HepG2 (cell line): ENCODE data around the gene LITAF. TPM values are rescaled to one million over a fixed set of nuclear protein-coding genes. Genes with fewer than 3 reads are reported as not detected.

Experiments
- AHR ChIP-seq: IDR thresholded peaks from 2 replicates; pipeline ENCODE4 v1.6.1; 2018; ENCODE audit warnings: missing genetic modification reagents, missing compliant biosample characterization
- SRY ChIP-seq: sonication (generic); formaldehyde crosslinking; IDR thresholded peaks from 2 replicates; pipeline ENCODE4 v1.8.0; 2022; ENCODE audit warnings: mild to moderate bottlenecking, missing genetic modification reagents
- TRIM24 ChIP-seq: sonication (generic); formaldehyde crosslinking; IDR thresholded peaks from 2 replicates; pipeline ENCODE4 v1.8.0; 2022; ENCODE audit warnings: mild to moderate bottlenecking, missing genetic modification reagents
- ZNF331 ChIP-seq: sonication (generic); formaldehyde crosslinking; IDR thresholded peaks from 2 replicates; pipeline ENCODE4 v1.4.0; 2020; ENCODE audit warnings: missing genetic modification reagents
- ZNF343 ChIP-seq: sonication (generic); formaldehyde crosslinking; IDR thresholded peaks from 2 replicates; pipeline ENCODE4 v1.4.0; 2020; ENCODE audit warnings: mild to moderate bottlenecking, missing genetic modification reagents
- ZNF451 ChIP-seq: sonication (generic); formaldehyde crosslinking; IDR thresholded peaks from 2 replicates; pipeline ENCODE4 v1.5.0; 2020; ENCODE audit warnings: mild to moderate bottlenecking, missing genetic modification reagents
- ZNF547 ChIP-seq: sonication (generic); formaldehyde crosslinking; IDR thresholded peaks from 2 replicates; pipeline ENCODE4 v1.5.1; 2020; ENCODE audit warnings: mild to moderate bottlenecking, missing genetic modification reagents
- ZNF83 ChIP-seq: sonication (generic); formaldehyde crosslinking; IDR thresholded peaks from 2 replicates; pipeline ENCODE4 v1.4.0; 2020; ENCODE audit warnings: missing genetic modification reagents, mild to moderate bottlenecking, borderline replicate concordance
- polyA plus RNA-seq, 8 experiments: library from polyadenylated mRNA; depleted of rRNA in 3 of 8; stranded (reverse) in 7 of 8; unstranded in 1 of 8; fragments of >200 nt; fragmentation: Illumina TruSeq in 4 of 8; extraction: Trizol in 4 of 8; gene quantifications; 2 replicates each; pipeline versions ENCODE4 v1.2.1 to v1.2.3, GENCODE V29; 2011 to 2016; ENCODE audit warnings: low read depth in 4 of 8, missing spikeins in 1 of 8, mixed read lengths in 1 of 8; ENCODE audit not compliant: insufficient read depth in 1 of 8
- total RNA-seq, 5 experiments: library from RNA; depleted of rRNA; stranded (reverse); fragments of >200 nt; fragmentation: Illumina TruSeq; extraction: Trizol; gene quantifications; 2 replicates each; pipeline ENCODE4 v1.2.3, GENCODE V29; 2016; ENCODE audit warnings: low read depth in 1 of 5
- TF ChIP-seq, protein P1 (sequence below), 2 experiments: sonication (generic) in 1 of 2; formaldehyde crosslinking in 1 of 2; IDR thresholded peaks; 2 replicates each; pipeline versions ENCODE4 v1.6.1 to v1.9.0; 2014 to 2022; ENCODE audit warnings: antibody characterized with exemption in 1 of 2, borderline replicate concordance in 1 of 2, inconsistent platforms in 1 of 2, low read depth in 1 of 2, missing genetic modification reagents in 1 of 2
- TF ChIP-seq, protein P2 (sequence below): sonication (generic); formaldehyde crosslinking; IDR thresholded peaks from 2 replicates; pipeline ENCODE4 v1.9.0; 2021; ENCODE audit warnings: missing genetic modification reagents, mild to moderate bottlenecking, borderline replicate concordance
- TF ChIP-seq, protein P3 (sequence below): IDR thresholded peaks from 2 replicates; pipeline ENCODE4 v1.6.1; 2018; ENCODE audit warnings: missing genetic modification reagents, mild to moderate bottlenecking, missing compliant biosample characterization
- TF ChIP-seq, protein P4 (sequence below): sonication (generic); formaldehyde crosslinking; IDR thresholded peaks from 2 replicates; pipeline ENCODE4 v1.9.0; 2022; ENCODE audit warnings: missing genetic modification reagents, mild to moderate bottlenecking, borderline replicate concordance
- TF ChIP-seq, protein P5 (sequence below): fragments of 450-650 bp; IDR thresholded peaks from 2 replicates; pipeline ENCODE4 v1.6.1; 2017
- TF ChIP-seq, protein P6 (sequence below): sonication (generic); formaldehyde crosslinking; conservative IDR thresholded peaks from 2 replicates; pipeline ENCODE4 v1.4.0; 2020; ENCODE audit warnings: missing genetic modification reagents

The LITAF gene
- total and polyA plus RNA-seq, 2 of the 13 experiments (the other 11 are each of a cell fraction or from before 2014, with no cell fraction given), result 80.1 to 141 TPM

DNA sequence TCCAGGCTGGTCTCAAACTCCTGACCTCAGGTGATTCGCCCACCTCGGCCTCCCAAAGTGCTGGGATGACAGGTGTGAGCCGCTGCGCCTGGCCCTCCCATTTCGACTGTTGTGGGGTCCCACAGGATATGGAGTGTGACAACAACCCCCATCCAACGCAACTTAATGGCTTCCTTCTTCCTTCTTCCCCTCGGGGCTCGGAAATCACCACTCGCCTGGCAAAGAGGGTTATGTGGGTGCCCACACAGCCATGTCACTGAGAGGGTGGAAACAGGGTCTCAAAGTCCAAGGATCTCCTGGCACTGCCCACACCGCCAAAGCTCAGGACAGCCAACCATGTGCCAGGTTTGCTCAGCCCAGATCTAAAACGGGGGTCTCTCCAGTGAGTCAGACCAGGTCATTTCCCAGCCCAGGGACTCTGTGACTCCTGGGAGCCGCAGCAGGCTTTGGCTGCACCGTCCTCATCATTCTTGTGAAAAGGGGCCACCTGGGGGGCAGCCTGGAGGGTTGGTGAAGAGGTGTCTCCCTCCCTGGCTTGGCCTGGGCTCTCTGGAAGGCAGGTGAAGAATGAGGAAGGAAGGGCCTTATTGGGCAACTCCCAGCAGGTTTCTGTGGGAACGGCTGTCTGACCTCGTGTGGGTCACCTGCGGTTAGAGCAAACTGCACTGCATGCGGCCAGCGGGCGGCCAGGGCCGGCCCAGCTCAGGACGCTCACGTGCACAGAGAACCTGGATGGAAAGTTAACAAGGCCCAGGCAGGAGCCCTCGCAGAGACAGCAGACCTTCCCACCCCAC is 25.3 kb upstream of the LITAF start (continued):
- TF ChIP-seq ZNF83 (CRISPR knock-in tag) (peak; percentile 69; the same call in 1 of the 2 replicates), ZNF547 (CRISPR knock-in tag) (peak; percentile 86; the same call in 1 of the 2 replicates), ZNF343 (CRISPR knock-in tag) (peak; percentile 95), ZNF331 (CRISPR knock-in tag) (peak; percentile 97), AHR (peak; percentile 96), TRIM24 (no peak), ZNF451 (peak; percentile 96), SRY (CRISPR knock-in tag) (peak; percentile 98)
- TF ChIP-seq, protein P1, sequence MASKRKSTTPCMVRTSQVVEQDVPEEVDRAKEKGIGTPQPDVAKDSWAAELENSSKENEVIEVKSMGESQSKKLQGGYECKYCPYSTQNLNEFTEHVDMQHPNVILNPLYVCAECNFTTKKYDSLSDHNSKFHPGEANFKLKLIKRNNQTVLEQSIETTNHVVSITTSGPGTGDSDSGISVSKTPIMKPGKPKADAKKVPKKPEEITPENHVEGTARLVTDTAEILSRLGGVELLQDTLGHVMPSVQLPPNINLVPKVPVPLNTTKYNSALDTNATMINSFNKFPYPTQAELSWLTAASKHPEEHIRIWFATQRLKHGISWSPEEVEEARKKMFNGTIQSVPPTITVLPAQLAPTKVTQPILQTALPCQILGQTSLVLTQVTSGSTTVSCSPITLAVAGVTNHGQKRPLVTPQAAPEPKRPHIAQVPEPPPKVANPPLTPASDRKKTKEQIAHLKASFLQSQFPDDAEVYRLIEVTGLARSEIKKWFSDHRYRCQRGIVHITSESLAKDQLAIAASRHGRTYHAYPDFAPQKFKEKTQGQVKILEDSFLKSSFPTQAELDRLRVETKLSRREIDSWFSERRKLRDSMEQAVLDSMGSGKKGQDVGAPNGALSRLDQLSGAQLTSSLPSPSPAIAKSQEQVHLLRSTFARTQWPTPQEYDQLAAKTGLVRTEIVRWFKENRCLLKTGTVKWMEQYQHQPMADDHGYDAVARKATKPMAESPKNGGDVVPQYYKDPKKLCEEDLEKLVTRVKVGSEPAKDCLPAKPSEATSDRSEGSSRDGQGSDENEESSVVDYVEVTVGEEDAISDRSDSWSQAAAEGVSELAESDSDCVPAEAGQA (IDR thresholded peaks at IDR 0.05; ENCODE audit: low read depth), result no peak
- TF ChIP-seq, protein P1 (CRISPR knock-in tag; IDR thresholded peaks at IDR 0.05; ENCODE audit: borderline replicate concordance), result peak; percentile 95
- TF ChIP-seq, protein P2, sequence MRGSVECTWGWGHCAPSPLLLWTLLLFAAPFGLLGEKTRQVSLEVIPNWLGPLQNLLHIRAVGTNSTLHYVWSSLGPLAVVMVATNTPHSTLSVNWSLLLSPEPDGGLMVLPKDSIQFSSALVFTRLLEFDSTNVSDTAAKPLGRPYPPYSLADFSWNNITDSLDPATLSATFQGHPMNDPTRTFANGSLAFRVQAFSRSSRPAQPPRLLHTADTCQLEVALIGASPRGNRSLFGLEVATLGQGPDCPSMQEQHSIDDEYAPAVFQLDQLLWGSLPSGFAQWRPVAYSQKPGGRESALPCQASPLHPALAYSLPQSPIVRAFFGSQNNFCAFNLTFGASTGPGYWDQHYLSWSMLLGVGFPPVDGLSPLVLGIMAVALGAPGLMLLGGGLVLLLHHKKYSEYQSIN (CRISPR knock-in tag), result no peak
- TF ChIP-seq, protein P3, sequence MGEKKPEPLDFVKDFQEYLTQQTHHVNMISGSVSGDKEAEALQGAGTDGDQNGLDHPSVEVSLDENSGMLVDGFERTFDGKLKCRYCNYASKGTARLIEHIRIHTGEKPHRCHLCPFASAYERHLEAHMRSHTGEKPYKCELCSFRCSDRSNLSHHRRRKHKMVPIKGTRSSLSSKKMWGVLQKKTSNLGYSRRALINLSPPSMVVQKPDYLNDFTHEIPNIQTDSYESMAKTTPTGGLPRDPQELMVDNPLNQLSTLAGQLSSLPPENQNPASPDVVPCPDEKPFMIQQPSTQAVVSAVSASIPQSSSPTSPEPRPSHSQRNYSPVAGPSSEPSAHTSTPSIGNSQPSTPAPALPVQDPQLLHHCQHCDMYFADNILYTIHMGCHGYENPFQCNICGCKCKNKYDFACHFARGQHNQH, result peak; percentile 98
- TF ChIP-seq, protein P4, sequence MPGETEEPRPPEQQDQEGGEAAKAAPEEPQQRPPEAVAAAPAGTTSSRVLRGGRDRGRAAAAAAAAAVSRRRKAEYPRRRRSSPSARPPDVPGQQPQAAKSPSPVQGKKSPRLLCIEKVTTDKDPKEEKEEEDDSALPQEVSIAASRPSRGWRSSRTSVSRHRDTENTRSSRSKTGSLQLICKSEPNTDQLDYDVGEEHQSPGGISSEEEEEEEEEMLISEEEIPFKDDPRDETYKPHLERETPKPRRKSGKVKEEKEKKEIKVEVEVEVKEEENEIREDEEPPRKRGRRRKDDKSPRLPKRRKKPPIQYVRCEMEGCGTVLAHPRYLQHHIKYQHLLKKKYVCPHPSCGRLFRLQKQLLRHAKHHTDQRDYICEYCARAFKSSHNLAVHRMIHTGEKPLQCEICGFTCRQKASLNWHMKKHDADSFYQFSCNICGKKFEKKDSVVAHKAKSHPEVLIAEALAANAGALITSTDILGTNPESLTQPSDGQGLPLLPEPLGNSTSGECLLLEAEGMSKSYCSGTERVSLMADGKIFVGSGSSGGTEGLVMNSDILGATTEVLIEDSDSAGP, result peak; percentile 84
- TF ChIP-seq, protein P5, sequence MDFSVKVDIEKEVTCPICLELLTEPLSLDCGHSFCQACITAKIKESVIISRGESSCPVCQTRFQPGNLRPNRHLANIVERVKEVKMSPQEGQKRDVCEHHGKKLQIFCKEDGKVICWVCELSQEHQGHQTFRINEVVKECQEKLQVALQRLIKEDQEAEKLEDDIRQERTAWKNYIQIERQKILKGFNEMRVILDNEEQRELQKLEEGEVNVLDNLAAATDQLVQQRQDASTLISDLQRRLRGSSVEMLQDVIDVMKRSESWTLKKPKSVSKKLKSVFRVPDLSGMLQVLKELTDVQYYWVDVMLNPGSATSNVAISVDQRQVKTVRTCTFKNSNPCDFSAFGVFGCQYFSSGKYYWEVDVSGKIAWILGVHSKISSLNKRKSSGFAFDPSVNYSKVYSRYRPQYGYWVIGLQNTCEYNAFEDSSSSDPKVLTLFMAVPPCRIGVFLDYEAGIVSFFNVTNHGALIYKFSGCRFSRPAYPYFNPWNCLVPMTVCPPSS, result no peak
- TF ChIP-seq, protein P6, sequence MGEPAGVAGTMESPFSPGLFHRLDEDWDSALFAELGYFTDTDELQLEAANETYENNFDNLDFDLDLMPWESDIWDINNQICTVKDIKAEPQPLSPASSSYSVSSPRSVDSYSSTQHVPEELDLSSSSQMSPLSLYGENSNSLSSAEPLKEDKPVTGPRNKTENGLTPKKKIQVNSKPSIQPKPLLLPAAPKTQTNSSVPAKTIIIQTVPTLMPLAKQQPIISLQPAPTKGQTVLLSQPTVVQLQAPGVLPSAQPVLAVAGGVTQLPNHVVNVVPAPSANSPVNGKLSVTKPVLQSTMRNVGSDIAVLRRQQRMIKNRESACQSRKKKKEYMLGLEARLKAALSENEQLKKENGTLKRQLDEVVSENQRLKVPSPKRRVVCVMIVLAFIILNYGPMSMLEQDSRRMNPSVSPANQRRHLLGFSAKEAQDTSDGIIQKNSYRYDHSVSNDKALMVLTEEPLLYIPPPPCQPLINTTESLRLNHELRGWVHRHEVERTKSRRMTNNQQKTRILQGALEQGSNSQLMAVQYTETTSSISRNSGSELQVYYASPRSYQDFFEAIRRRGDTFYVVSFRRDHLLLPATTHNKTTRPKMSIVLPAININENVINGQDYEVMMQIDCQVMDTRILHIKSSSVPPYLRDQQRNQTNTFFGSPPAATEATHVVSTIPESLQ (CRISPR knock-in tag), result peak; percentile 84; the same call in 1 of the 2 replicates
